KOPT-K1 (cell line): Measurements from ENCODE around the gene TPMT.

Experiments used
- H3K27ac ChIP-seq: fragments of 200-600 bp; sonication (generic); 2 replicates; pipeline ENCODE4 v1.5.1; 2016; ENCODE audit warnings: antibody characterized with exemption, mild to moderate bottlenecking, low read depth, low read length; ENCODE audit not compliant: poor library complexity, severe bottlenecking
- H3K36me3 ChIP-seq: fragments of 200-600 bp; sonication (generic); 2 replicates; pipeline ENCODE4 v1.5.1; 2017; ENCODE audit warnings: antibody characterized with exemption, mild to moderate bottlenecking, low read length, moderate library complexity; ENCODE audit not compliant: insufficient read depth
- H3K9me3 ChIP-seq: fragments of 200-600 bp; sonication (generic); 2 replicates; pipeline ENCODE4 v1.5.1; 2017; ENCODE audit warnings: antibody characterized with exemption, low read length, mild to moderate bottlenecking; ENCODE audit not compliant: insufficient read depth, poor library complexity, severe bottlenecking

TPMT gene

DNA sequence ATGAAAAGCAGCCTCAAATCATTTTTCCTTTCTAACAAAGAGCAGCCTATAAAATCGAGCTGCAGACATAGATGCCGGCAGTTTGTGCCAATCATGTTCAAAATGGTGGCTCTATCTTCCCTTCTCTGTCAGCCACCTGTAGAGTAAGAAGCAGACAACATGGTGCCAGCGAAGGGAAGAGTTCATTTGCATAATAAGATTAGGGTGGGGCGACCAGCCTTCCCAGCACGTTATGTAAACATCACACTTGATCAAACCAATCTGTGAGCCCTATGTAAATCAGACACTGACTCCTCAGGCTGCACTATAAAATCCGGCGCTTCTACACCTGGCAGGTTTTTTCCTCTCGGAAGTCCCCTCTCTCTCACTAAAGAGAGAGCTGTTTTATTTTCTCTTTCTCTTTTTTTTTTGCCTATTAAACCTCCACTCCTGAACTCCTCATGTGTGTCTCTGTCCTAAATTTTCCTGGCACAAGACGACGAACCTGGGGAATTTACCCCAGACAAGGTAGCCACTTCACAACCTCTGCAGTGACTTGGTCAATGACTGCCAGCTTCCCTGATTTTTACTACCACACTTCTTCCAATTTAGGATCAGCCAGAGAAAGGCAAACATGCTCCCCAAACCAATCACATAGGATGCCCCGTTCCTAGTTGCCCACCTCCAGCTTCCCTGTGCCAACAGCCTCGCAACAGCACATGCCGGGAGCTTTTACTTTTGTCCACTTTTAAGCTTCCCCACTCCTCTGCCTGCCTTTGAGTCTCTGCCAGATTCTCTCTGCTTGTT, 12.9 kb downstream of the TPMT start:
- no peaks in the 10 kb centered on the region for H3K36me3 ChIP-seq
- no peaks in the 10 kb centered on the region for H3K9me3 ChIP-seq
- no peak overlapping the region for H3K27ac ChIP-seq

DNA sequence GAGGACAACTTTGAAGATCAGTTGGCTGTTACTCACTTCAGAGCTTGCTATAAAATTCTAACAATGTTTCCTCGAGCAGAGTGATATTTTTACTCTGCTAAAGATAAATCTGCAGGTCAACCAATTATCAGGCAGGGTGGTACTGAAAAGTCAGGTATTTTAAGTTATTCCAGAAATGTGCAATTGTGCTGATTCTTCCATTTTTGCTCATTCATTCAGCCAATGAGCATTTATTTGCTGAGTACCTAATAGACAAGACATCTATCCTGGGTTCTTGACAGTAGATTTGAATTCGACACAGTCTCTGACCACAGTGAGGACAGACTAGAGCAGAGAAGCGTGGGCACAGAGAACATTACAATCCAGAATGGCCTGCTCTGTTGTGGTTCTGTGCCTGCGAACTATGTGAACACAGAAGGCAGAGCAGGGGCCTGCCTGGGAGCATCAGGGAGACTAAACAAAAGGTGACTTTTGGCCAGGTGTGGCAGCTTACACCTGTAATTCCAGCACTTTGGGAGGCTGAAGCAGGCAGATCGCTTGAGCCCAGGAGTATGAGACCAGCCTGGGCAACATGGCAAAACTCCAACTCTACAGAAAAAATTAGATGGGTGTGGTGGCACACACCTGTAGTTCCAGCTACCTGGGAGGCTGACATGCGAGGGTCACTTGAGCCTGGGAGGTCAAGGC, 14.8 kb downstream of the TPMT start:
- Histone ChIP-seq H3K9me3 (no peaks in the 10 kb centered on the region), H3K27ac (no peak overlapping the region), H3K36me3 (no peaks in the 10 kb centered on the region)

- Histone ChIP-seq H3K27ac (no peak overlapping the region), H3K36me3 (no peaks in the 10 kb centered on the region), H3K9me3 (no peaks in the 10 kb centered on the region)
These were observed 16.0 kb downstream of the TPMT start for GRCh38 chr6:18138906-18139305.

GRCh38 chr6:18136260-18136659, 18.6 kb downstream of the TPMT start:
- H3K36me3 ChIP-seq, result no peaks in the 10 kb centered on the region
- no peak overlapping the region for H3K27ac ChIP-seq
- H3K9me3 ChIP-seq, result no peaks in the 10 kb centered on the region

DNA sequence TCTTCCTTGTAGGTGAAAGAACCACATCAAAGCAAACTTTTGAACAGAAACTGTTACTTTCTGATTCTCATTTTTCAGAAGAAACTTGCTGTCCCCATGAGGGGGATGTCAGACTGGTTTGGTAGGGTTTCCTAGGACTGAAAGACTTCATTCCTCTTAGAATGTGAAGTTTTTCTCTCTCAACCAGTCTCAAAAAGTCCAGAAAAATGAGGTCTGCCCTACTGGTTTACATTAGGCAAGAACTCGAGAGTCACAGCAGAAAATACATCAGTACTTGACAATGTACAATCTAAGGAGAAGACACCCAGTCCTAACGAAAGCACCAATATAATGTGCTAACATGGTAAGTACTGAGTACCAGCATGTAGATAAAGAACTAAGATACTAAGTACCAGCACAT, 19.7 kb downstream of the TPMT start:
- H3K27ac ChIP-seq, result no peak overlapping the region
- H3K36me3 ChIP-seq, result no peaks in the 10 kb centered on the region
- no peaks in the 10 kb centered on the region for H3K9me3 ChIP-seq

GRCh38 chr6:18132346-18132745, 22.5 kb downstream of the TPMT start:
- Histone ChIP-seq H3K36me3 (no peaks in the 10 kb centered on the region), H3K27ac (no peak overlapping the region), H3K9me3 (no peaks in the 10 kb centered on the region)

- Histone ChIP-seq H3K27ac (no peak overlapping the region), H3K36me3 (no peaks in the 10 kb centered on the region), H3K9me3 (no peaks in the 10 kb centered on the region)
These were observed 28.8 kb downstream of the TPMT start for GRCh38 chr6:18126121-18126520.

GRCh38 chr6:18122128-18123093, 32.5 kb downstream of the TPMT start, which contains the start of gene NHLRC1:
Gene NHLRC1, minus strand, starts transcription at chr6:18122677. Its CDS starts 71 bp downstream, at chr6:18122606.
- no peaks in the 10 kb centered on the region for H3K9me3 ChIP-seq
- H3K36me3 ChIP-seq, result no peaks in the 10 kb centered on the region
- H3K27ac ChIP-seq, result no peak within 1 kb of the TSS

DNA sequence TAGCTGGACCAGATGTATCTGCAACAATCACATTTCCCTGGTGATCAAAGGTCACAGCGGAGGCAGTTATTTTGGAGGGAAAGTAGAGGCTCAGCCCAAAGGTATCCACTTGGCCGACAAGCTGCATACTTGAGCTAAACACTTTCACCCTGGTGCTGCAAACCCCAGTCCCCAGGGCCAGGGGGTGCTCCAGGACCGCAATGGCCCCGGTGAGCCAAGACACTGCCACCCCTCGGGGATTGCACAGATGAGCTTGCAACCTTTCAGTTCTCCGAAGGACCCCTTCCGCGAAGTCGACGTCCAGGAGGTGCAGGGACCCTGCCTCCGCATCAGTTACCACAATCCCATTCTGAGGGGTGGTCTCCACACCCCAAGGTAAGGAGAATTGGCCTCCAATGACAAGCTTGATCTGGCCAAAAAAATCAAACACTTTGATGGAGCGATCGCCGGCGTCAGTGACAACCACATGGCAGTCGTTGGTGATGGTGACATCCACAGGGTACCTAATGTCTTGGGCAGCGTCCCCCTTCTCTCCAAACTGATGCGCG, 33.2 kb downstream of the TPMT start:
- H3K36me3 ChIP-seq, result no peaks in the 10 kb centered on the region
- no peak overlapping the region for H3K27ac ChIP-seq
- no peaks in the 10 kb centered on the region for H3K9me3 ChIP-seq

GRCh38 chr6:18119236-18119635, 35.6 kb downstream of the TPMT start:
- Histone ChIP-seq H3K36me3 (no peaks in the 10 kb centered on the region), H3K27ac (no peak overlapping the region)

DNA sequence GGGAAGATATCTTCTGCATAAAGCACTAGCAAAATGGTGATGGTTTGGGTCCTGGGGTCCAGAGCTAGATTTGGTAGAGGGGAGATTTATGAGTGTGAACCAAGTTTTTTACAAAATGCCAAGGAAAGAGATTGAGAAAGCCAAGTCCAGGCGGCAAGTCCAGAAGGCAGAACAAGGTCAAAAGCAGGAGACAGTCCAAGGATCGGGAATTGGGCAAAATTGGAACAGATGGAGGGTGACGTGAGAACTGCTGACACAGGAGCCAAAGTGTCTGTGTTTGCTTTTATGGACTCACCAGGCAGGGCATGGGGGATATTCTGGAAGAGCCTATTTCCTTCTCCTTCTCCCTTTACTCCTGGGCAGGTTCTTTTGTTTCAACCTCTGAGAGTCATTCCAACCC, 36.5 kb downstream of the TPMT start:
- Histone ChIP-seq H3K36me3 (no peaks in the 10 kb centered on the region), H3K9me3 (no peaks in the 10 kb centered on the region), H3K27ac (no peak overlapping the region)

More at GRCh38 chr6:18119236-18119635, 35.6 kb downstream of the TPMT start:
- no peaks in the 10 kb centered on the region for H3K9me3 ChIP-seq

DNA sequence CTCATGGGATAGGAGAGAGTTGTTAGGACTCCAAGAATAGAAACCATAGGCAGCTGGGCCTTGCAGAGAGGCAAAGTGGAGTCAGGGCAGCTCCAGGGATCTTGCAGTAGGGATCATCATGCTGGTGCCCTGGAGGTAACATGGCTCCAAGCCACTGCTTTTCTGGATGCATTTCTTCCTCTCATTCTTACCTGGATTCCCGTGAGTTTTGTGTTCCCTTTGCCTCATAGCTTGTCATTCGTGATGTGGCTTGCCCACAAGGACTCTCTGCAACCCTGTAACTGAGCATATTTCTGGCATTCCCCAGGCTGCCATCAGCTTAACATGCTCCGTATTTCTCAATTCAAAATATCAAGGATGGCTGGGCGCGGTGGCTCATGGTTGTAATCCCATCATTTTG, 37.7 kb downstream of the TPMT start:
- no peaks in the 10 kb centered on the region for H3K9me3 ChIP-seq
- no peaks in the 10 kb centered on the region for H3K36me3 ChIP-seq
- H3K27ac ChIP-seq, result no peak overlapping the region

GRCh38 chr6:18115356-18115755, 39.5 kb downstream of the TPMT start:
- no peak overlapping the region for H3K27ac ChIP-seq
- H3K36me3 ChIP-seq, result no peaks in the 10 kb centered on the region
- H3K9me3 ChIP-seq, result no peaks in the 10 kb centered on the region

DNA sequence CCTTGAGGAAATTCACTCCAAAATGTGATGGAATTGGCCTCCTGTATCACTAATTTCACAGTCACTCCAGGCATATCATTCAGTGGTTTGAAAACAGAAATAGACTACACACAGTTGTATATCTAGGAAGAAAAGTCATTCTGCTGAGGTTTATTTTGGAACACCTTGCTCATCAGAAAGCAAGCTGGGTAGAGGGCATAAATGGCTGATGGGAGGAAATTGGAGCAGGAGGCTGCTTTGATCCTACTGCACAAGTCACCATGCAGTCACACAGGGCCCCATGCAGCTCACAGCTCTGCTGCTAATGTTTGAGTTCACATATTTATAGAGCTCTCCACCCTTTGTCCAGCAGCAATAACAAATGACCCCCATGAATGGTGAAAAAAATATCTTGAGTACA, 44.7 kb downstream of the TPMT start:
- H3K36me3 ChIP-seq, result no peaks in the 10 kb centered on the region
- H3K27ac ChIP-seq, result no peak overlapping the region
- no peaks in the 10 kb centered on the region for H3K9me3 ChIP-seq

DNA sequence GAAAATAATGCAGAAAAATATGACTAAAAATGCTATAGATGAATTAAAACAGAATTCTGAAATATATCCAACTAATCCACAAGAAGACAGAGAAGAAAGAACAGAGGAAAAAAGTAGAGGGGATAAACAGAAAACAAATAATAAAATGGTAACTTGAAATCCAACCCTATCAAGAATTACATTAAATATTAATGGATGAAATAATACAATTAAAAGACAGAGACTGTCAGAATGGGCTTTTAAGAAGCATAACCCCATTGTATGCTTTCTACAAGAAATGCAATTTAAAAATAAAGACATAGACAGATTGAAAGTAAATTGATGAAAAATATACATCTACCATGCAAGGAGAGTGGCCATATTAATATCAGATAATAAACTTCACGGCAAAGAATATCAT, 47.8 kb downstream of the TPMT start:
- no peak overlapping the region for H3K27ac ChIP-seq
- H3K9me3 ChIP-seq, result no peaks in the 10 kb centered on the region
- H3K36me3 ChIP-seq, result no peaks in the 10 kb centered on the region
